GM23338 (cell line): Measurements from ENCODE around the gene SRGAP1. TPM values are rescaled to one million over a fixed set of nuclear protein-coding genes. Genes with fewer than 3 reads are reported as not detected.

Experiments used
- ATAC-seq: fragments of 200-7000 bp; cut with Tn5 transposase; 3 replicates; pipeline ENCODE4 v1.9.1; 2020
- DNase-seq: peaks from one replicate; pipeline ENCODE4 v3.0.0-alpha.2; 2015; ENCODE audit warnings: low spot score
- H2AFZ ChIP-seq: fragments of 200-600 bp; sonication (generic); 2 replicates; pipeline ENCODE4 v1.8.0; 2016; ENCODE audit warnings: antibody characterized with exemption, mild to moderate bottlenecking, moderate library complexity
- H3F3A ChIP-seq: fragments of 200-600 bp; sonication (generic); replicated peaks from 2 replicates; pipeline ENCODE4 v1.8.0; 2017; ENCODE audit warnings: antibody characterized with exemption, mixed run types, low read depth
- H3K27ac ChIP-seq: fragments of 200-600 bp; sonication (generic); 2 replicates; pipeline ENCODE4 v1.6.1; 2016; ENCODE audit warnings: low read depth
- H3K27me3 ChIP-seq: fragments of 200-600 bp; sonication (generic); 2 replicates; pipeline ENCODE4 v1.8.0; 2016; ENCODE audit warnings: mild to moderate bottlenecking, mixed run types, moderate library complexity; ENCODE audit not compliant: insufficient read depth
- H3K36me3 ChIP-seq: fragments of 200-600 bp; sonication (generic); 2 replicates; pipeline ENCODE4 v1.8.0; 2016; ENCODE audit warnings: mild to moderate bottlenecking; ENCODE audit not compliant: insufficient read depth
- H3K4me1 ChIP-seq: fragments of 200-600 bp; sonication (generic); 2 replicates; pipeline ENCODE4 v1.8.0; 2016; ENCODE audit warnings: mild to moderate bottlenecking, moderate library complexity; ENCODE audit not compliant: insufficient read depth
- H3K4me2 ChIP-seq: fragments of 200-600 bp; sonication (generic); 2 replicates; pipeline ENCODE4 v1.7.1; 2017; ENCODE audit warnings: mixed run types
- H3K4me3 ChIP-seq: fragments of 200-600 bp; sonication (generic); 2 replicates; pipeline ENCODE4 v1.6.1; 2016; ENCODE audit warnings: mixed run types
- H3K79me2 ChIP-seq: fragments of 200-600 bp; sonication (generic); replicated peaks from 2 replicates; pipeline ENCODE4 v1.8.0; 2017; ENCODE audit warnings: mild to moderate bottlenecking; ENCODE audit not compliant: insufficient read depth
- H3K9me2 ChIP-seq: fragments of 200-600 bp; sonication (generic); 2 replicates; pipeline ENCODE4 v1.8.0; 2017; ENCODE audit not compliant: insufficient read depth
- H4K20me1 ChIP-seq: fragments of 200-600 bp; sonication (generic); replicated peaks from 2 replicates; pipeline ENCODE4 v1.8.0; 2017; ENCODE audit warnings: mild to moderate bottlenecking; ENCODE audit not compliant: insufficient read depth
- H3K27ac Mint-ChIP-seq: 2 replicates; pipeline ENCODE4 v1.8.0; 2020; ENCODE audit warnings: inconsistent platforms, mild to moderate bottlenecking, moderate library complexity, mixed read lengths
- H3K27me3 Mint-ChIP-seq: 3 replicates; pipeline ENCODE4 v1.8.0; 2022; ENCODE audit warnings: low read depth, mild to moderate bottlenecking, moderate library complexity, mixed read lengths, inconsistent platforms; ENCODE audit not compliant: insufficient read depth, poor library complexity
- H3K36me3 Mint-ChIP-seq: 3 replicates; pipeline ENCODE4 v1.8.0; 2021; ENCODE audit warnings: low read depth, mild to moderate bottlenecking, inconsistent platforms, moderate library complexity, mixed read lengths
- H3K4me1 Mint-ChIP-seq: 3 replicates; pipeline ENCODE4 v1.8.0; 2020; ENCODE audit warnings: mild to moderate bottlenecking, inconsistent platforms, mixed read lengths
- H3K4me3 Mint-ChIP-seq: 3 replicates; pipeline ENCODE4 v1.8.0; 2021; ENCODE audit warnings: moderate library complexity, mild to moderate bottlenecking, inconsistent platforms, mixed read lengths
- H3K9me3 Mint-ChIP-seq: 3 replicates; pipeline ENCODE4 v1.8.0; 2020; ENCODE audit warnings: moderate library complexity, mild to moderate bottlenecking, inconsistent platforms, mixed read lengths
- CREB1 ChIP-seq: fragments of 250-450 bp; sonication (Bioruptor Pico); IDR thresholded peaks from 2 replicates; pipeline ENCODE4 v1.5.0; 2020; ENCODE audit warnings: low read depth, mild to moderate bottlenecking, moderate library complexity
- ETS1 ChIP-seq: IDR thresholded peaks from 2 replicates; pipeline ENCODE4 v1.6.1; 2016; ENCODE audit warnings: antibody characterized with exemption
- EZH2 ChIP-seq: fragments of 200-600 bp; sonication (generic); IDR thresholded peaks from one replicate; pipeline ENCODE4 v1.8.0; 2017; ENCODE audit warnings: antibody characterized with exemption, mild to moderate bottlenecking, low read depth; ENCODE audit not compliant: unreplicated experiment
- EZH2phosphoT487 ChIP-seq: fragments of 200-600 bp; sonication (generic); IDR thresholded peaks from one replicate; pipeline ENCODE4 v1.8.1; 2018; ENCODE audit warnings: antibody characterized with exemption; ENCODE audit not compliant: unreplicated experiment
- JUNB ChIP-seq: IDR thresholded peaks from one replicate; pipeline ENCODE4 v1.6.1; 2016; ENCODE audit warnings: antibody characterized with exemption; ENCODE audit not compliant: unreplicated experiment
- NANOG ChIP-seq: IDR thresholded peaks from 2 replicates; pipeline ENCODE4 v1.6.1; 2016; ENCODE audit warnings: antibody characterized with exemption, borderline replicate concordance
- POLR2AphosphoS5 ChIP-seq: IDR thresholded peaks from 2 replicates; pipeline ENCODE4 v1.6.1; 2016; ENCODE audit warnings: antibody characterized with exemption, low read depth
- ZNF114 ChIP-seq: fragments of 250-450 bp; sonication (Bioruptor Pico); IDR thresholded peaks from 2 replicates; pipeline ENCODE4 v1.5.0; 2020; ENCODE audit warnings: mild to moderate bottlenecking, moderate library complexity
- ZNF331 ChIP-seq: fragments of 250-450 bp; sonication (Bioruptor Pico); IDR thresholded peaks from 2 replicates; pipeline ENCODE4 v1.5.0; 2020; ENCODE audit warnings: low read depth, mild to moderate bottlenecking, moderate library complexity
- polyA plus RNA-seq: library from polyadenylated mRNA; unstranded; fragments of >200 nt; fragmentation: Nextera tagmentation; extraction: Ambion mirVana; gene quantifications from 2 replicates; pipeline ENCODE4 v1.2.1, GENCODE V29; 2016
- total RNA-seq: library from RNA; depleted of rRNA; stranded (reverse); fragments of >200 nt; shearing (Covaris generic); gene quantifications from 2 replicates; pipeline ENCODE4 v1.2.3, GENCODE V29; 2014
- TF ChIP-seq, protein P1 (sequence below), 2 experiments: fragments of 200-600 bp in 1 of 2; sonication (generic) in 1 of 2; conservative IDR thresholded peaks; 2 replicates each; pipeline versions ENCODE4 v1.5.1 to v1.6.1; 2016 to 2017; ENCODE audit warnings: antibody characterized with exemption in 2 of 2, low read depth in 2 of 2, mild to moderate bottlenecking in 2 of 2, moderate library complexity in 1 of 2
- TF ChIP-seq, protein P2 (sequence below): IDR thresholded peaks from one replicate; pipeline ENCODE4 v1.6.1; 2018; ENCODE audit warnings: antibody characterized with exemption; ENCODE audit not compliant: unreplicated experiment

The SRGAP1 gene
- total and polyA plus RNA-seq, 2 experiments from 2014 or later, result 6.1 to 8.1 TPM

DNA sequence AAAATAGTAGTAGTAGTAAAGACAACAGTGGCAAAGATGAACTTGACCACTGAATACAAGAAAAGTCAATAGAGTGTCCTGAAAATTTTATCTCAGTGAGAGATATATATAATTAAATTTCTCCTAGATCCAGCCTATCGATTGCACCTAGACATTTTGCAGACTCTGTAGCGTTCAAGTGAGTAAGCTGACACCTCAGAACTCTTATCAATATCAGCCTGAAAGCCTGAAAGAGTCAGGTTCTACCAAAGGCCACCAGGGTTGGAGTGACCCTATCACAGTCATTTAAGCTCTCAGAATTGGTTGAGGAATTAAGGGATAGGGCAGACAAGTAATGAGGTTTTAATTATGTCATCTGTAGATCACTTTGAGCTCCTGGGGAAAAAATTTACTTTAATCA is 174.6 kb downstream of the SRGAP1 start (continued):
- TF ChIP-seq, protein P1, sequence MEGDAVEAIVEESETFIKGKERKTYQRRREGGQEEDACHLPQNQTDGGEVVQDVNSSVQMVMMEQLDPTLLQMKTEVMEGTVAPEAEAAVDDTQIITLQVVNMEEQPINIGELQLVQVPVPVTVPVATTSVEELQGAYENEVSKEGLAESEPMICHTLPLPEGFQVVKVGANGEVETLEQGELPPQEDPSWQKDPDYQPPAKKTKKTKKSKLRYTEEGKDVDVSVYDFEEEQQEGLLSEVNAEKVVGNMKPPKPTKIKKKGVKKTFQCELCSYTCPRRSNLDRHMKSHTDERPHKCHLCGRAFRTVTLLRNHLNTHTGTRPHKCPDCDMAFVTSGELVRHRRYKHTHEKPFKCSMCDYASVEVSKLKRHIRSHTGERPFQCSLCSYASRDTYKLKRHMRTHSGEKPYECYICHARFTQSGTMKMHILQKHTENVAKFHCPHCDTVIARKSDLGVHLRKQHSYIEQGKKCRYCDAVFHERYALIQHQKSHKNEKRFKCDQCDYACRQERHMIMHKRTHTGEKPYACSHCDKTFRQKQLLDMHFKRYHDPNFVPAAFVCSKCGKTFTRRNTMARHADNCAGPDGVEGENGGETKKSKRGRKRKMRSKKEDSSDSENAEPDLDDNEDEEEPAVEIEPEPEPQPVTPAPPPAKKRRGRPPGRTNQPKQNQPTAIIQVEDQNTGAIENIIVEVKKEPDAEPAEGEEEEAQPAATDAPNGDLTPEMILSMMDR (conservative IDR thresholded peaks at IDR 0.05; ENCODE audit: low read depth in 2 of 2), result no peak
- TF ChIP-seq CREB1 (CRISPR knock-in tag) (no peak), ZNF331 (CRISPR knock-in tag) (no peak), EZH2 (no peak), ZNF114 (CRISPR knock-in tag) (no peak), JUNB (no peak), ETS1 (no peak), POLR2AphosphoS5 (no peak)

GRCh38 chr12:64019654-64020053 is 175.2 kb downstream of the SRGAP1 start:
- Mint-ChIP-seq H3K27me3 (no peaks in the 10 kb centered on the region), H3K36me3 (no peaks in the 10 kb centered on the region), H3K9me3 (no peaks in the 10 kb centered on the region; the same call in 2 of the 3 replicates), H3K27ac (no peak overlapping the region), H3K4me3 (no peak overlapping the region), H3K4me1 (peaks cover 9% of the 10 kb centered on the region)
- ATAC-seq (no peak), DNase-seq (no peak)
- H3K4me3 ChIP-seq, result no peak overlapping the region
- peaks cover 9% of the 10 kb centered on the region; the same call in 1 of the 2 replicates for H3K4me1 ChIP-seq
- no peaks in the 10 kb centered on the region for H3F3A ChIP-seq
- H4K20me1 ChIP-seq, result no peaks in the 10 kb centered on the region
- H3K27ac ChIP-seq, result no peak overlapping the region
- H3K79me2 ChIP-seq, result no peaks in the 10 kb centered on the region
- no peak overlapping the region for H2AFZ ChIP-seq
- no peaks in the 10 kb centered on the region for H3K27me3 ChIP-seq
- no peak overlapping the region for H3K4me2 ChIP-seq
- H3K9me2 ChIP-seq, result no peaks in the 10 kb centered on the region
- H3K36me3 ChIP-seq, result no peaks in the 10 kb centered on the region
- no peak for TF ChIP-seq POLR2AphosphoS5
- no peak for TF ChIP-seq JUNB
- TF ChIP-seq ZNF331 (CRISPR knock-in tag), result no peak
- TF ChIP-seq EZH2, result no peak
- TF ChIP-seq, protein P1 (conservative IDR thresholded peaks at IDR 0.05; ENCODE audit: low read depth in 2 of 2), result no peak
- TF ChIP-seq EZH2phosphoT487, result no peak
- no peak for TF ChIP-seq NANOG
- TF ChIP-seq ZNF114 (CRISPR knock-in tag), result no peak
- TF ChIP-seq, protein P2, sequence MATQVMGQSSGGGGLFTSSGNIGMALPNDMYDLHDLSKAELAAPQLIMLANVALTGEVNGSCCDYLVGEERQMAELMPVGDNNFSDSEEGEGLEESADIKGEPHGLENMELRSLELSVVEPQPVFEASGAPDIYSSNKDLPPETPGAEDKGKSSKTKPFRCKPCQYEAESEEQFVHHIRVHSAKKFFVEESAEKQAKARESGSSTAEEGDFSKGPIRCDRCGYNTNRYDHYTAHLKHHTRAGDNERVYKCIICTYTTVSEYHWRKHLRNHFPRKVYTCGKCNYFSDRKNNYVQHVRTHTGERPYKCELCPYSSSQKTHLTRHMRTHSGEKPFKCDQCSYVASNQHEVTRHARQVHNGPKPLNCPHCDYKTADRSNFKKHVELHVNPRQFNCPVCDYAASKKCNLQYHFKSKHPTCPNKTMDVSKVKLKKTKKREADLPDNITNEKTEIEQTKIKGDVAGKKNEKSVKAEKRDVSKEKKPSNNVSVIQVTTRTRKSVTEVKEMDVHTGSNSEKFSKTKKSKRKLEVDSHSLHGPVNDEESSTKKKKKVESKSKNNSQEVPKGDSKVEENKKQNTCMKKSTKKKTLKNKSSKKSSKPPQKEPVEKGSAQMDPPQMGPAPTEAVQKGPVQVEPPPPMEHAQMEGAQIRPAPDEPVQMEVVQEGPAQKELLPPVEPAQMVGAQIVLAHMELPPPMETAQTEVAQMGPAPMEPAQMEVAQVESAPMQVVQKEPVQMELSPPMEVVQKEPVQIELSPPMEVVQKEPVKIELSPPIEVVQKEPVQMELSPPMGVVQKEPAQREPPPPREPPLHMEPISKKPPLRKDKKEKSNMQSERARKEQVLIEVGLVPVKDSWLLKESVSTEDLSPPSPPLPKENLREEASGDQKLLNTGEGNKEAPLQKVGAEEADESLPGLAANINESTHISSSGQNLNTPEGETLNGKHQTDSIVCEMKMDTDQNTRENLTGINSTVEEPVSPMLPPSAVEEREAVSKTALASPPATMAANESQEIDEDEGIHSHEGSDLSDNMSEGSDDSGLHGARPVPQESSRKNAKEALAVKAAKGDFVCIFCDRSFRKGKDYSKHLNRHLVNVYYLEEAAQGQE, result no peak
